ENCODE data around the gene USP7. TPM values are rescaled to one million over a fixed set of nuclear protein-coding genes. Genes with fewer than 3 reads are reported as not detected.
"Not testable (repeated sequence)": the region's sequence is repeated elsewhere in the genome, so short reads cannot be mapped to it uniquely, and the experiment has no call there.

USP7 gene
- polyA plus RNA-seq, 1 of the 3 experiments (the other 2 are of a cell fraction) = 8.6 TPM

DNA sequence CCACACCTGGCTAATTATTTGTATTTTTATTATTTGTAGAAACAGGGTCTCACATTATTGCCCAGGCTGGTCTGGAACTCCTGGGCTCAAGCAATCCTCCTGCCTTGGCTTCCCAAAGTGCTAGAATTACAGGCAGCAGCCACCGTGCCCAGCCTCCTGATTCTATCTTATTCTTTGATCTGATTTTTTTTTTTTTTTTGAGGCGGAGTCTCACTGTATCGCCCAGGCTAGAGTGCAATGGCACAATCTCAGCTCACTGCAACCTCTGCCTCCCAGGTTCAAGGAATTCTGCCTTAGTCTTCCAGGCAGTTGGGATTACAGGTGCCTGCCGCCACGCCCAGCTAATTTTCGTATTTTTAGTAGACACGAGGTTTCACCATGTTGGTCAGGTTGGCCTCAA lies 88.4 kb downstream of the USP7 start:
- H3K27me3 ChIP-seq (ENCODE audit: insufficient read depth); H3K4me1 ChIP-seq (ENCODE audit: control insufficient read depth in 1 of 2, insufficient read depth in 2 of 2, low read depth in 1 of 2, low read length in 1 of 2); H3K9me3 ChIP-seq; H3K79me2 ChIP-seq (ENCODE audit: insufficient read depth); H3K36me3 ChIP-seq (replicated peaks in 1 of 2; ENCODE audit: control insufficient read depth in 1 of 2, insufficient read depth in 2 of 2, low read length in 1 of 2); H3K4me3 ChIP-seq (ENCODE audit: low read depth in 2 of 2, low read length in 1 of 2); H3F3A ChIP-seq (replicated peaks; ENCODE audit: insufficient read depth); POLR2A ChIA-PET; H2AFZ ChIP-seq (ENCODE audit: low read depth); H3K9ac ChIP-seq; H3K4me2 ChIP-seq; H3K27ac ChIP-seq (ENCODE audit: low read depth in 2 of 2, low read length in 1 of 2); H4K20me1 ChIP-seq (ENCODE audit: insufficient read depth); DNase-seq; H3K9me2 ChIP-seq: not testable (repeated sequence)
- CTCF ChIA-PET = interaction anchor here (1.8 kb wide), 1 partner anchor 219 kb away, joined by 6 read pairs; no protein-coding TSS in a partner anchor
- 77% methylated on average over 7 of the region's 7 CpGs for WGBS (ENCODE audit: low lambda C conversion rate)

DNA sequence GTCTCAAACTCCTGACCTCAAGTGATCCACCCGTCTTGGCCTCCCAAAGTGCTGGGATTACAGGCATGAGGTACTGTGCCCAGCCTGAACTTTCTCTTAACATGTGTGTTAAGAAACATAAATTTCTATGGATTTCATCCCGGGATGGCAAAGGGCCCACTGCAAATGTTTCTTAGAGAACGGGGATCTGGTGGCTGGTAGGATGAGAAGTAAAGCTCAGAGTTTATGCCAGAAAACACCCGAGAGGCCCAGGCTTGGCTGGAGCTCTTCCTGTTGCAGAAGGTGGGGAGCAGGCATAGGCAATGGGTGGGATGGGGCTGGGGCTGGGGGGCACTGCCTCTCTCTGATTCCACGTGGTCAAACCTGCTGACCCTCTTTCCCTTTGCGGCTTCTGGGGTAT lies 89.3 kb downstream of the USP7 start:
- Histone ChIP-seq H3K4me1 (ENCODE audit: control insufficient read depth in 1 of 2, insufficient read depth in 2 of 2, low read depth in 1 of 2, low read length in 1 of 2) (peaks cover 2 to 9% of the 10 kb centered on the region in 2 experiments; a peak in 2 of 4 replicates), H3K27ac (ENCODE audit: low read depth in 2 of 2, low read length in 1 of 2) (no peak overlapping the region), H3F3A (replicated peaks; ENCODE audit: insufficient read depth) (peaks cover 4% of the 10 kb centered on the region), H2AFZ (ENCODE audit: low read depth) (no peak overlapping the region), H3K27me3 (ENCODE audit: insufficient read depth) (no peaks in the 10 kb centered on the region), H3K9ac (no peak overlapping the region), H3K9me3 (no peaks in the 10 kb centered on the region), H3K4me2 (no peak overlapping the region), H3K79me2 (ENCODE audit: insufficient read depth) (no peaks in the 10 kb centered on the region), H4K20me1 (ENCODE audit: insufficient read depth) (no peaks in the 10 kb centered on the region), H3K36me3 (replicated peaks in 1 of 2; ENCODE audit: control insufficient read depth in 1 of 2, insufficient read depth in 2 of 2, low read length in 1 of 2) (no peaks in the 10 kb centered on the region), H3K9me2 (no peaks in the 10 kb centered on the region), H3K4me3 (ENCODE audit: low read depth in 2 of 2, low read length in 1 of 2) (no peak overlapping the region)
- ChIA-PET CTCF (interaction anchor here (0.6 to 2.0 kb wide), 4 partner anchors 9 to 307 kb away, joined by 3 to 7 read pairs (median 4); no protein-coding TSS in a partner anchor), POLR2A (no interaction called here)
- WGBS (ENCODE audit: low lambda C conversion rate) = 73% methylated on average over 5 of the region's 6 CpGs
- no peak for DNase-seq
- TF ChIP-seq, protein P1, sequence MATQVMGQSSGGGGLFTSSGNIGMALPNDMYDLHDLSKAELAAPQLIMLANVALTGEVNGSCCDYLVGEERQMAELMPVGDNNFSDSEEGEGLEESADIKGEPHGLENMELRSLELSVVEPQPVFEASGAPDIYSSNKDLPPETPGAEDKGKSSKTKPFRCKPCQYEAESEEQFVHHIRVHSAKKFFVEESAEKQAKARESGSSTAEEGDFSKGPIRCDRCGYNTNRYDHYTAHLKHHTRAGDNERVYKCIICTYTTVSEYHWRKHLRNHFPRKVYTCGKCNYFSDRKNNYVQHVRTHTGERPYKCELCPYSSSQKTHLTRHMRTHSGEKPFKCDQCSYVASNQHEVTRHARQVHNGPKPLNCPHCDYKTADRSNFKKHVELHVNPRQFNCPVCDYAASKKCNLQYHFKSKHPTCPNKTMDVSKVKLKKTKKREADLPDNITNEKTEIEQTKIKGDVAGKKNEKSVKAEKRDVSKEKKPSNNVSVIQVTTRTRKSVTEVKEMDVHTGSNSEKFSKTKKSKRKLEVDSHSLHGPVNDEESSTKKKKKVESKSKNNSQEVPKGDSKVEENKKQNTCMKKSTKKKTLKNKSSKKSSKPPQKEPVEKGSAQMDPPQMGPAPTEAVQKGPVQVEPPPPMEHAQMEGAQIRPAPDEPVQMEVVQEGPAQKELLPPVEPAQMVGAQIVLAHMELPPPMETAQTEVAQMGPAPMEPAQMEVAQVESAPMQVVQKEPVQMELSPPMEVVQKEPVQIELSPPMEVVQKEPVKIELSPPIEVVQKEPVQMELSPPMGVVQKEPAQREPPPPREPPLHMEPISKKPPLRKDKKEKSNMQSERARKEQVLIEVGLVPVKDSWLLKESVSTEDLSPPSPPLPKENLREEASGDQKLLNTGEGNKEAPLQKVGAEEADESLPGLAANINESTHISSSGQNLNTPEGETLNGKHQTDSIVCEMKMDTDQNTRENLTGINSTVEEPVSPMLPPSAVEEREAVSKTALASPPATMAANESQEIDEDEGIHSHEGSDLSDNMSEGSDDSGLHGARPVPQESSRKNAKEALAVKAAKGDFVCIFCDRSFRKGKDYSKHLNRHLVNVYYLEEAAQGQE (IDR thresholded peaks at IDR 0.05; ENCODE audit: low read depth, low read length) = no peak
- TF ChIP-seq TEAD4 (IDR thresholded peaks at IDR 0.05; ENCODE audit: borderline replicate concordance, insufficient read depth) = no peak
- no peak for TF ChIP-seq SMC3 (IDR thresholded peaks at IDR 0.05; ENCODE audit: low read depth, low read length)
- TF ChIP-seq GATA2 (CRISPR knock-in tag; IDR thresholded peaks at IDR 0.05) = no peak
- TF ChIP-seq POLR2AphosphoS5 (IDR thresholded peaks at IDR 0.05; ENCODE audit: low read depth, low read length) = no peak
- no peak for TF ChIP-seq EZH2phosphoT487 (IDR thresholded peaks at IDR 0.05; ENCODE audit: borderline replicate concordance, low read depth)
- TF ChIP-seq, protein P2, sequence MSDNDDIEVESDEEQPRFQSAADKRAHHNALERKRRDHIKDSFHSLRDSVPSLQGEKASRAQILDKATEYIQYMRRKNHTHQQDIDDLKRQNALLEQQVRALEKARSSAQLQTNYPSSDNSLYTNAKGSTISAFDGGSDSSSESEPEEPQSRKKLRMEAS (IDR thresholded peaks at IDR 0.05; ENCODE audit: low read depth) = no peak
- TF ChIP-seq, protein P3, sequence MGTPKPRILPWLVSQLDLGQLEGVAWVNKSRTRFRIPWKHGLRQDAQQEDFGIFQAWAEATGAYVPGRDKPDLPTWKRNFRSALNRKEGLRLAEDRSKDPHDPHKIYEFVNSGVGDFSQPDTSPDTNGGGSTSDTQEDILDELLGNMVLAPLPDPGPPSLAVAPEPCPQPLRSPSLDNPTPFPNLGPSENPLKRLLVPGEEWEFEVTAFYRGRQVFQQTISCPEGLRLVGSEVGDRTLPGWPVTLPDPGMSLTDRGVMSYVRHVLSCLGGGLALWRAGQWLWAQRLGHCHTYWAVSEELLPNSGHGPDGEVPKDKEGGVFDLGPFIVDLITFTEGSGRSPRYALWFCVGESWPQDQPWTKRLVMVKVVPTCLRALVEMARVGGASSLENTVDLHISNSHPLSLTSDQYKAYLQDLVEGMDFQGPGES (IDR thresholded peaks at IDR 0.05; ENCODE audit: low read depth, low read length) = no peak
- TF ChIP-seq, protein P4, sequence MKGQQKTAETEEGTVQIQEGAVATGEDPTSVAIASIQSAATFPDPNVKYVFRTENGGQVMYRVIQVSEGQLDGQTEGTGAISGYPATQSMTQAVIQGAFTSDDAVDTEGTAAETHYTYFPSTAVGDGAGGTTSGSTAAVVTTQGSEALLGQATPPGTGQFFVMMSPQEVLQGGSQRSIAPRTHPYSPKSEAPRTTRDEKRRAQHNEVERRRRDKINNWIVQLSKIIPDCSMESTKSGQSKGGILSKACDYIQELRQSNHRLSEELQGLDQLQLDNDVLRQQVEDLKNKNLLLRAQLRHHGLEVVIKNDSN (IDR thresholded peaks at IDR 0.05; ENCODE audit: borderline replicate concordance, low read depth) = no peak
- TF ChIP-seq GABPA (IDR thresholded peaks at IDR 0.05; ENCODE audit: low read depth) = no peak

GRCh38 chr16:8873866-8874195 lies 89.9 kb downstream of the USP7 start:
- H4K20me1 ChIP-seq (ENCODE audit: insufficient read depth); H3K27ac ChIP-seq (ENCODE audit: low read depth in 2 of 2, low read length in 1 of 2); H3K36me3 ChIP-seq (replicated peaks in 1 of 2; ENCODE audit: control insufficient read depth in 1 of 2, insufficient read depth in 2 of 2, low read length in 1 of 2); H3K9me2 ChIP-seq; H3K4me2 ChIP-seq; H2AFZ ChIP-seq (ENCODE audit: low read depth); H3F3A ChIP-seq (replicated peaks; ENCODE audit: insufficient read depth); H3K4me3 ChIP-seq (ENCODE audit: low read depth in 2 of 2, low read length in 1 of 2); H3K9me3 ChIP-seq; H3K79me2 ChIP-seq (ENCODE audit: insufficient read depth); POLR2A ChIA-PET; H3K9ac ChIP-seq; DNase-seq; H3K27me3 ChIP-seq (ENCODE audit: insufficient read depth): not testable (repeated sequence)
- WGBS (ENCODE audit: low lambda C conversion rate) = 99% methylated on average over 7 of the region's 7 CpGs
- CTCF ChIA-PET = interaction anchor here (0.6 to 2.0 kb wide), 9 partner anchors 10 to 307 kb away, joined by 3 to 7 read pairs (median 4); no protein-coding TSS in a partner anchor
- H3K4me1 ChIP-seq (ENCODE audit: control insufficient read depth in 1 of 2, insufficient read depth in 2 of 2, low read depth in 1 of 2, low read length in 1 of 2) = peaks cover 2 to 11% of the 10 kb centered on the region in 2 experiments; a peak in 2 of 4 replicates
